ENCODE measurements around the gene RAB37.
A peak's percentile ranks its signal among the peaks of the same experiment; 100 is the strongest.

The RAB37 gene

GRCh38 chr17:74769266-74769855 is 32.3 kb downstream of the RAB37 start:
- DNase-seq (ENCODE audit: low read depth in 2 of 2) = no peak
- H3K4me3 ChIP-seq (replicated peaks in 1 of 2; ENCODE audit: low read depth in 2 of 2, low read length in 2 of 2) = no peak overlapping the region
- TF ChIP-seq, protein P1, sequence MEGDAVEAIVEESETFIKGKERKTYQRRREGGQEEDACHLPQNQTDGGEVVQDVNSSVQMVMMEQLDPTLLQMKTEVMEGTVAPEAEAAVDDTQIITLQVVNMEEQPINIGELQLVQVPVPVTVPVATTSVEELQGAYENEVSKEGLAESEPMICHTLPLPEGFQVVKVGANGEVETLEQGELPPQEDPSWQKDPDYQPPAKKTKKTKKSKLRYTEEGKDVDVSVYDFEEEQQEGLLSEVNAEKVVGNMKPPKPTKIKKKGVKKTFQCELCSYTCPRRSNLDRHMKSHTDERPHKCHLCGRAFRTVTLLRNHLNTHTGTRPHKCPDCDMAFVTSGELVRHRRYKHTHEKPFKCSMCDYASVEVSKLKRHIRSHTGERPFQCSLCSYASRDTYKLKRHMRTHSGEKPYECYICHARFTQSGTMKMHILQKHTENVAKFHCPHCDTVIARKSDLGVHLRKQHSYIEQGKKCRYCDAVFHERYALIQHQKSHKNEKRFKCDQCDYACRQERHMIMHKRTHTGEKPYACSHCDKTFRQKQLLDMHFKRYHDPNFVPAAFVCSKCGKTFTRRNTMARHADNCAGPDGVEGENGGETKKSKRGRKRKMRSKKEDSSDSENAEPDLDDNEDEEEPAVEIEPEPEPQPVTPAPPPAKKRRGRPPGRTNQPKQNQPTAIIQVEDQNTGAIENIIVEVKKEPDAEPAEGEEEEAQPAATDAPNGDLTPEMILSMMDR (IDR thresholded peaks at IDR 0.05; ENCODE audit: low read depth, low read length) = no peak

- H3K4me3 ChIP-seq (replicated peaks in 1 of 2; ENCODE audit: low read depth in 2 of 2, low read length in 2 of 2) = no peak overlapping the region
- DNase-seq (ENCODE audit: low read depth in 2 of 2) = no peak
- TF ChIP-seq, protein P1 (IDR thresholded peaks at IDR 0.05; ENCODE audit: low read depth, low read length) = no peak
Observed at GRCh38 chr17:74769856-74770497, 32.9 kb downstream of the RAB37 start.

DNA sequence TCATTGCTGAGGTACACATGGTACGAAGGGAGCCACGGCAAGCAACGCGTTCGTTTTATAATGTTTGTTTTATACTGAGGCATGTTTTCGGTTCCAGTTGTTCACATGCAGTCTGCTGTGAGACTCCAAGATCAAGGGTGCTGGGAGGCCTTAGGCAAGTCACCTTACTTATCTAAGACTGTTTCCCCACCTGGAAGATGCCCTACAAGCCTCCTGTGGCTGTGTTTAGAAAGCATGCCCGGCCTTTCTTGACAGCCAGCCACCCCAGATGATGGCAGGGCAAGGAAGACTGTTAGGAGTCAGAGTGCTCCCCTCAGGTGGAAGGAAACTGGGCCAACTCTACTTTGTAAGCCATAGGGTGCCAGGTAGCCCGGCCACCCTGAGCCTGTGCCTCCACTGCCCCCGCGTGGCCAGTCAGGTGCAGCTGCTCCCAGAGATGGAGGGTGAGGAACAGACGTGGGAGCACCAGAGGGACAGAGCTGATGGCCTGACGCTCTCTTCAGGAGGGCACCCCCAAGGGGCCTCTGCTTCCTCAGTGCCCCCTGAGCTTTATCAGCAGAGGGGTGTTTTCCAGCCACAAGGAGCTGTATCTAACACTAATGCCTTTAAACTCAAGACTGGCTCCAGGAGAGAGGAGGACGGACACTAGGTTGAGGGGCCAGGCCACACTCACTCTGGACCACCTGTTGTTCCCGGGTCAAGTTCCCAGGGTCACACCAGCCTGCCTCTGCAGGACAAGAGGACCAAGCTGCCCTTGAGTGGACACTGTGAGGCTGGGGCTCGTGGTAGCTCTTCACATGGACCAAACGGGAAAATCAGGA is 33.7 kb downstream of the RAB37 start:
- TF ChIP-seq, protein P1 (IDR thresholded peaks at IDR 0.05; ENCODE audit: low read depth, low read length) = peak; percentile 79
- no peak overlapping the region for H3K4me3 ChIP-seq (replicated peaks in 1 of 2; ENCODE audit: low read depth in 2 of 2, low read length in 2 of 2)
- peak; percentile 40 to 52 for DNase-seq (ENCODE audit: low read depth in 2 of 2)

GRCh38 chr17:74771319-74771914 is 34.4 kb downstream of the RAB37 start:
- no peak overlapping the region for H3K4me3 ChIP-seq (replicated peaks in 1 of 2; ENCODE audit: low read depth in 2 of 2, low read length in 2 of 2)
- TF ChIP-seq, protein P1 (IDR thresholded peaks at IDR 0.05; ENCODE audit: low read depth, low read length) = no peak
- DNase-seq (ENCODE audit: low read depth in 2 of 2) = no peak

DNA sequence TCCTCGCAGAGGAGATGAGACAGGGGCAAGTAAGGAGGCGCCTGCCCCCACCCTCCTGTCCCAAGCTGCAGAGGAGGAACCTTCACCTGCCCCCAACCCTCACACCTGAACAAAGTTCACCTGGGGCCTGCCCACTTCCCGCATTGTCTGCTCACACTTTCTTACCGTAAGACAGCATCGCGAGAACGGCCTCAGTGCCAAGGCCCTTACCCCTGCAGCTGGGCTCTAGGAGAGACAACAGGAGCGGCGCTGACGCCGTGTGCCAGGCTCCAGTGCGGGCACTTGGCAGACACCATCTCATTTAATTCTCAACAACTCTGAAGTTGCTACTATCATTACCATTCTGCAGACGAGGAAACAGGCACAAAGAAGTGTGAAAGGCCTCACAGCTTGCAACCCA is 35.0 kb downstream of the RAB37 start:
- DNase-seq (ENCODE audit: low read depth in 2 of 2) = no peak
- H3K4me3 ChIP-seq (replicated peaks in 1 of 2; ENCODE audit: low read depth in 2 of 2, low read length in 2 of 2) = no peak overlapping the region
- TF ChIP-seq, protein P1 (IDR thresholded peaks at IDR 0.05; ENCODE audit: low read depth, low read length) = no peak

GRCh38 chr17:74773414-74773813 is 36.4 kb downstream of the RAB37 start:
- TF ChIP-seq, protein P1 (IDR thresholded peaks at IDR 0.05; ENCODE audit: low read depth, low read length) = no peak
- no peak for DNase-seq (ENCODE audit: low read depth in 2 of 2)
- H3K4me3 ChIP-seq (replicated peaks in 1 of 2; ENCODE audit: low read depth in 2 of 2, low read length in 2 of 2) = no peak overlapping the region
